Panc1 (cell line): Measurements from ENCODE around the gene FAM199X. TPM values are rescaled to one million over a fixed set of nuclear protein-coding genes. Genes with fewer than 3 reads are reported as not detected.
"Not testable (repeated sequence)": the region's sequence is repeated elsewhere in the genome, so short reads cannot be mapped to it uniquely, and the experiment has no call there.

Experiments
- ATAC-seq: fragments of 200-7000 bp; cut with Tn5 transposase; 2 replicates; pipeline ENCODE4 v1.9.1; 2020; ENCODE audit warnings: mild to moderate bottlenecking, moderate library complexity
- BruUV-seq: library from RNA; stranded (reverse); fragments of 400-500 nt; replicated peaks from 2 replicates; lab custom pipeline; 2021; lab: Mats Ljungman, UMichigan
- CTCF ChIA-PET: fragments of 300-600 bp; sonication (Branson Sonifier 250); formaldehyde crosslinking; loops from one replicate; lab custom pipeline; 2022; ENCODE audit warnings: antibody characterized with exemption; lab: Charles Lee
- POLR2A ChIA-PET: fragments of 300-600 bp; sonication (Branson Sonifier 250); formaldehyde crosslinking; loops from one replicate; lab custom pipeline; 2022; ENCODE audit warnings: antibody characterized with exemption; lab: Charles Lee
- DNase-seq: peaks from one replicate; pipeline ENCODE4 v3.0.0-alpha.2; 2010; ENCODE audit warnings: low read depth, low spot score
- H3K27ac ChIP-seq: 2 replicates; pipeline ENCODE4 v1.5.1; 2011; ENCODE audit warnings: mild to moderate bottlenecking, low read length, inconsistent platforms
- H3K27me3 ChIP-seq: fragments of 200-500 bp; sonication (Bioruptor generic); 2 replicates; pipeline ENCODE4 v1.6.0; 2014; ENCODE audit warnings: low read length, inconsistent platforms; ENCODE audit not compliant: control insufficient read depth, insufficient read depth
- H3K36me3 ChIP-seq: fragments of 200-500 bp; sonication (Bioruptor generic); 2 replicates; pipeline ENCODE4 v1.5.1; 2014; ENCODE audit warnings: inconsistent platforms, mild to moderate bottlenecking, low read length, moderate library complexity; ENCODE audit not compliant: control insufficient read depth, insufficient read depth
- H3K4me1 ChIP-seq: 2 replicates; pipeline ENCODE4 v1.5.1; 2011; ENCODE audit warnings: inconsistent platforms, mild to moderate bottlenecking, low read length, moderate library complexity; ENCODE audit not compliant: control insufficient read depth, insufficient read depth
- H3K4me3 ChIP-seq, 2 experiments: 2 replicates each; pipeline ENCODE4 v1.5.1; 2011 to 2012; ENCODE audit warnings: low read depth in 2 of 2, low read length in 2 of 2, mild to moderate bottlenecking in 2 of 2, inconsistent platforms in 1 of 2, moderate library complexity in 1 of 2
- H3K9me3 ChIP-seq: fragments of 200-500 bp; sonication (Bioruptor generic); 2 replicates; pipeline ENCODE4 v1.5.1; 2014; ENCODE audit warnings: low read depth, mild to moderate bottlenecking, inconsistent platforms, low read length, moderate library complexity; ENCODE audit not compliant: control insufficient read depth, insufficient read depth
- POLR2AphosphoS5 ChIP-seq: IDR thresholded peaks from 2 replicates; pipeline ENCODE4 v1.6.1; 2012; ENCODE audit warnings: mild to moderate bottlenecking, low read depth, low read length, moderate library complexity
- SIN3A ChIP-seq: IDR thresholded peaks from 2 replicates; pipeline ENCODE4 v1.6.1; 2012; ENCODE audit warnings: low read depth, mild to moderate bottlenecking, low read length, moderate library complexity, borderline replicate concordance; ENCODE audit not compliant: insufficient read depth
- TCF7L2 ChIP-seq: IDR thresholded peaks from 2 replicates; pipeline ENCODE4 v1.6.1; 2011; ENCODE audit warnings: mild to moderate bottlenecking, low read depth, low read length, inconsistent platforms
- in situ Hi-C: cut with HindIII; loops from 2 replicates; pipeline ENCODE4 v1.10.0; 2016; ENCODE audit warnings: low sequenced_read_pairs, low pct_unique_long_range_greater_than_20kb
- intact Hi-C: fragments of 100-400 bp; cut with micrococcal nuclease; formaldehyde crosslinking; loops from one replicate; pipeline ENCODE4 v1.10.0; 2022; ENCODE audit not compliant: unreplicated experiment
- total RNA-seq: library from RNA; stranded (reverse); gene quantifications from one replicate; pipeline ENCODE4 v1.2.1, GENCODE V29; 2021; ENCODE audit not compliant: unreplicated experiment
- TF ChIP-seq, protein P1 (sequence below): fragments of 450-650 bp; IDR thresholded peaks from 2 replicates; pipeline ENCODE4 v1.5.1; 2017; ENCODE audit warnings: mild to moderate bottlenecking
- TF ChIP-seq, protein P2 (sequence below), 2 experiments: IDR thresholded peaks; 2 replicates each; pipeline ENCODE4 v1.6.1; 2011 to 2012; ENCODE audit warnings: low read depth in 2 of 2, control low read depth in 1 of 2, low read length in 1 of 2, mild to moderate bottlenecking in 1 of 2, moderate library complexity in 1 of 2; ENCODE audit not compliant: insufficient read depth in 1 of 2

FAM199X gene
- total RNA-seq, 1 experiment from 2014 or later, result 56.8 TPM

DNA sequence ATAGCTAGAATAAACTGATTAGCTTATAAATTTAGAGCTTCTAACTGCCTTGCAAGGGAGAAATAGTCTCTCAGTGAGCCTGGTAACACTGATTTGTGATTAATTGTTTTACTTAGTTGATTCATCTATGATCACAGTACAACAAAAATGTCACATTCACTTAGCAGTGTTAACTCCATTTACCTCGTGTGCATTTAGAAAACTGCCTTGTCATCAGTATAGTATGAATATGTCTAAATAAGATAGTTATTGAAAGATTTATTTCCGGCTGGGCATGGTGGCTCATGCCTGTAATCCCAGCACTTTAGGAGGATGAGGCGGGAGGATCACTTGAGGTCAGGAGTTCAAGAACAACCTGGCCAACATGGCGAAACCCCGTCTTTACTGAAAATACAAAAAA, 39.3 kb downstream of the FAM199X start:
- intact Hi-C loops, result no loop called here
- no peaks in the 10 kb centered on the region for H3K27me3 ChIP-seq
- H3K4me1 ChIP-seq, result no peaks in the 10 kb centered on the region
- H3K27ac ChIP-seq, result no peak overlapping the region
- no TSS peak for BruUV-seq
- in situ Hi-C loops, result no loop called here
- ChIA-PET POLR2A (no interaction called here), CTCF (no interaction called here)
- ATAC-seq, result no peak
- no peaks in the 10 kb centered on the region for H3K9me3 ChIP-seq
- 0 out of 2 replicates have a peak, but pooled peaks cover 3% of the 10 kb centered on the region for H3K36me3 ChIP-seq
- TF ChIP-seq, protein P1, sequence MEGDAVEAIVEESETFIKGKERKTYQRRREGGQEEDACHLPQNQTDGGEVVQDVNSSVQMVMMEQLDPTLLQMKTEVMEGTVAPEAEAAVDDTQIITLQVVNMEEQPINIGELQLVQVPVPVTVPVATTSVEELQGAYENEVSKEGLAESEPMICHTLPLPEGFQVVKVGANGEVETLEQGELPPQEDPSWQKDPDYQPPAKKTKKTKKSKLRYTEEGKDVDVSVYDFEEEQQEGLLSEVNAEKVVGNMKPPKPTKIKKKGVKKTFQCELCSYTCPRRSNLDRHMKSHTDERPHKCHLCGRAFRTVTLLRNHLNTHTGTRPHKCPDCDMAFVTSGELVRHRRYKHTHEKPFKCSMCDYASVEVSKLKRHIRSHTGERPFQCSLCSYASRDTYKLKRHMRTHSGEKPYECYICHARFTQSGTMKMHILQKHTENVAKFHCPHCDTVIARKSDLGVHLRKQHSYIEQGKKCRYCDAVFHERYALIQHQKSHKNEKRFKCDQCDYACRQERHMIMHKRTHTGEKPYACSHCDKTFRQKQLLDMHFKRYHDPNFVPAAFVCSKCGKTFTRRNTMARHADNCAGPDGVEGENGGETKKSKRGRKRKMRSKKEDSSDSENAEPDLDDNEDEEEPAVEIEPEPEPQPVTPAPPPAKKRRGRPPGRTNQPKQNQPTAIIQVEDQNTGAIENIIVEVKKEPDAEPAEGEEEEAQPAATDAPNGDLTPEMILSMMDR, result no peak
- TF ChIP-seq POLR2AphosphoS5 (no peak), TCF7L2 (no peak), SIN3A (no peak)
- TF ChIP-seq, protein P2, sequence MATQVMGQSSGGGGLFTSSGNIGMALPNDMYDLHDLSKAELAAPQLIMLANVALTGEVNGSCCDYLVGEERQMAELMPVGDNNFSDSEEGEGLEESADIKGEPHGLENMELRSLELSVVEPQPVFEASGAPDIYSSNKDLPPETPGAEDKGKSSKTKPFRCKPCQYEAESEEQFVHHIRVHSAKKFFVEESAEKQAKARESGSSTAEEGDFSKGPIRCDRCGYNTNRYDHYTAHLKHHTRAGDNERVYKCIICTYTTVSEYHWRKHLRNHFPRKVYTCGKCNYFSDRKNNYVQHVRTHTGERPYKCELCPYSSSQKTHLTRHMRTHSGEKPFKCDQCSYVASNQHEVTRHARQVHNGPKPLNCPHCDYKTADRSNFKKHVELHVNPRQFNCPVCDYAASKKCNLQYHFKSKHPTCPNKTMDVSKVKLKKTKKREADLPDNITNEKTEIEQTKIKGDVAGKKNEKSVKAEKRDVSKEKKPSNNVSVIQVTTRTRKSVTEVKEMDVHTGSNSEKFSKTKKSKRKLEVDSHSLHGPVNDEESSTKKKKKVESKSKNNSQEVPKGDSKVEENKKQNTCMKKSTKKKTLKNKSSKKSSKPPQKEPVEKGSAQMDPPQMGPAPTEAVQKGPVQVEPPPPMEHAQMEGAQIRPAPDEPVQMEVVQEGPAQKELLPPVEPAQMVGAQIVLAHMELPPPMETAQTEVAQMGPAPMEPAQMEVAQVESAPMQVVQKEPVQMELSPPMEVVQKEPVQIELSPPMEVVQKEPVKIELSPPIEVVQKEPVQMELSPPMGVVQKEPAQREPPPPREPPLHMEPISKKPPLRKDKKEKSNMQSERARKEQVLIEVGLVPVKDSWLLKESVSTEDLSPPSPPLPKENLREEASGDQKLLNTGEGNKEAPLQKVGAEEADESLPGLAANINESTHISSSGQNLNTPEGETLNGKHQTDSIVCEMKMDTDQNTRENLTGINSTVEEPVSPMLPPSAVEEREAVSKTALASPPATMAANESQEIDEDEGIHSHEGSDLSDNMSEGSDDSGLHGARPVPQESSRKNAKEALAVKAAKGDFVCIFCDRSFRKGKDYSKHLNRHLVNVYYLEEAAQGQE (IDR thresholded peaks at IDR 0.05; ENCODE audit: insufficient read depth in 1 of 2, low read depth in 2 of 2, low read length in 1 of 2), result no peak
- DNase-seq, result no peak
- H3K4me3 ChIP-seq, result no peak overlapping the region

DNA sequence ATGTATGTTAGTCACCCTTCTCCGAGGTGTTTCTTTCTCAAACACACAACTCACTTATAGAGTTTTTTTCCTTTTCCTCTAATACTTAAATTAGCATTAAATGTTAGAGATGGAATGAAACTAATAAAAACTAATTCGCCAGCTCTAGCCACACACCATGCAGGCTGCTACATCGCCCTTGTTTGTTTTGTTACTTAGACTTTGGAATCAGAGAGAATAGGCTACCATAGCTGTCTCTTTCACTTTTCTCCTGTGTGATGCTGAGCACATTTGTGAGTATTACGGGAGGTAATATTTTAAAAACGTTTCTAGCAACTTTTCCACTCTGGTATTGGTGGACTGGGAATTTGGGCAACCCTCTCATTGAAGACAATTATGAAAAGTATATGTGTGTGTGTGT, 44.9 kb downstream of the FAM199X start:
- POLR2A ChIA-PET, result no interaction called here
- CTCF ChIA-PET, result no interaction called here
- ATAC-seq, result no peak
- intact Hi-C loops (no loop called here), in situ Hi-C loops (no loop called here)
- no peaks in the 10 kb centered on the region for H3K4me1 ChIP-seq
- no peak overlapping the region for H3K27ac ChIP-seq
- TF ChIP-seq SIN3A (no peak), TCF7L2 (no peak), POLR2AphosphoS5 (no peak)
- TF ChIP-seq, protein P1, result no peak
- TF ChIP-seq, protein P2 (IDR thresholded peaks at IDR 0.05; ENCODE audit: insufficient read depth in 1 of 2, low read depth in 2 of 2, low read length in 1 of 2), result no peak
- no peaks in the 10 kb centered on the region for H3K27me3 ChIP-seq
- no peaks in the 10 kb centered on the region for H3K36me3 ChIP-seq
- DNase-seq, result no peak
- BruUV-seq, result no TSS peak
- no peak overlapping the region for H3K4me3 ChIP-seq
- no peaks in the 10 kb centered on the region for H3K9me3 ChIP-seq

DNA sequence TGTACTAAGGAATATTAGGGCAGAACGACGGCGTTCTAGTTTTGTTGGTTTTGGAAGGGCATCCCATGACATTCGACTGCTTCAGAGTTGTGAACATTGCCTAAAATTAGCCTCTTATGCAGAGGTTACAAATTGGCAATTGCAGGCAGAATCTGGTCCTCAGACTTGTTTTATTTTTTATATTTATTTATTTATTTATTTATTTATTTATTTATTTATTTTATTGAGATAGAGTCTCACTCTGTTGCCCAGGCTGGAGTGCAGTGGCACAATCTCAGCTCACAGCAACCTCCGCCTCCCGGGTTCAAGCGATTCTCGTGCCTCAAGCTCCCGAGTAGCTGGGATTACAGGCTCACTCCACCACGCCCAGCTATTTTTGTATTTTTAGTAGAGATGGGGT, 63.8 kb downstream of the FAM199X start:
- intact Hi-C loops, ATAC-seq, CTCF ChIA-PET, H3K4me3 ChIP-seq, H3K9me3 ChIP-seq, H3K4me1 ChIP-seq, DNase-seq, BruUV-seq, in situ Hi-C loops, POLR2A ChIA-PET, H3K27me3 ChIP-seq, H3K27ac ChIP-seq, H3K36me3 ChIP-seq: not testable (repeated sequence)
